ENCODE measurements around the gene TEX13C. TPM values are rescaled to one million over a fixed set of nuclear protein-coding genes. Genes with fewer than 3 reads are reported as not detected.

TEX13C gene
- total and polyA plus RNA-seq, 4 donors, result not detected

- ATAC-seq (ENCODE audit: insufficient read depth, low FRiP score) (peak; percentile 32), DNase-seq (no peak)
- H3K4me3 ChIP-seq, result no peak overlapping the region
- H3K9ac ChIP-seq (ENCODE audit: insufficient read depth in 1 of 2, low read length in 2 of 2), result no peak overlapping the region
- 43 to 87% methylated on average over 1 of the region's 1 CpG for WGBS, 2 donors
- no peak overlapping the region for H3K27ac ChIP-seq (ENCODE audit: low read depth in 1 of 2, low read length in 1 of 2)
- TF ChIP-seq, protein P1, sequence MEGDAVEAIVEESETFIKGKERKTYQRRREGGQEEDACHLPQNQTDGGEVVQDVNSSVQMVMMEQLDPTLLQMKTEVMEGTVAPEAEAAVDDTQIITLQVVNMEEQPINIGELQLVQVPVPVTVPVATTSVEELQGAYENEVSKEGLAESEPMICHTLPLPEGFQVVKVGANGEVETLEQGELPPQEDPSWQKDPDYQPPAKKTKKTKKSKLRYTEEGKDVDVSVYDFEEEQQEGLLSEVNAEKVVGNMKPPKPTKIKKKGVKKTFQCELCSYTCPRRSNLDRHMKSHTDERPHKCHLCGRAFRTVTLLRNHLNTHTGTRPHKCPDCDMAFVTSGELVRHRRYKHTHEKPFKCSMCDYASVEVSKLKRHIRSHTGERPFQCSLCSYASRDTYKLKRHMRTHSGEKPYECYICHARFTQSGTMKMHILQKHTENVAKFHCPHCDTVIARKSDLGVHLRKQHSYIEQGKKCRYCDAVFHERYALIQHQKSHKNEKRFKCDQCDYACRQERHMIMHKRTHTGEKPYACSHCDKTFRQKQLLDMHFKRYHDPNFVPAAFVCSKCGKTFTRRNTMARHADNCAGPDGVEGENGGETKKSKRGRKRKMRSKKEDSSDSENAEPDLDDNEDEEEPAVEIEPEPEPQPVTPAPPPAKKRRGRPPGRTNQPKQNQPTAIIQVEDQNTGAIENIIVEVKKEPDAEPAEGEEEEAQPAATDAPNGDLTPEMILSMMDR (IDR thresholded peaks at IDR 0.05; ENCODE audit: control extremely low read depth, extremely low read depth), result no peak
- H3K9me3 ChIP-seq (ENCODE audit: control insufficient read depth in 4 of 4, insufficient read depth in 3 of 4, low read length in 3 of 4), result no peaks in the 10 kb centered on the region
- H3K27me3 ChIP-seq (ENCODE audit: control insufficient read depth in 3 of 3, insufficient read depth in 3 of 3, low read length in 2 of 3), result no peaks in the 10 kb centered on the region
- H3K4me1 ChIP-seq (ENCODE audit: control insufficient read depth in 5 of 5, insufficient read depth in 5 of 5, low read length in 5 of 5), result peaks cover 0 to 1% (median 0%) of the 10 kb centered on the region in 5 donors
- no peaks in the 10 kb centered on the region for H3K36me3 ChIP-seq (ENCODE audit: control insufficient read depth in 4 of 4, insufficient read depth in 4 of 4, low read length in 4 of 4)
Observed at GRCh38 chrX:125293850-125294780, 25.6 kb upstream of the TEX13C start.

GRCh38 chrX:125295337-125295736 lies 24.3 kb upstream of the TEX13C start:
- no peaks in the 10 kb centered on the region for H3K27me3 ChIP-seq (ENCODE audit: control insufficient read depth in 3 of 3, insufficient read depth in 3 of 3, low read length in 2 of 3)
- DNase-seq, result no peak
- ATAC-seq (ENCODE audit: insufficient read depth, low FRiP score), result no peak
- H3K4me1 ChIP-seq (ENCODE audit: control insufficient read depth in 5 of 5, insufficient read depth in 5 of 5, low read length in 5 of 5), result peaks cover 0 to 1% (median 0%) of the 10 kb centered on the region in 5 donors
- no peak overlapping the region for H3K27ac ChIP-seq (ENCODE audit: low read depth in 1 of 2, low read length in 1 of 2)
- H3K9me3 ChIP-seq (ENCODE audit: control insufficient read depth in 4 of 4, insufficient read depth in 3 of 4, low read length in 3 of 4), result peaks cover 0 to 3% (median 0%) of the 10 kb centered on the region in 4 donors
- TF ChIP-seq, protein P1 (IDR thresholded peaks at IDR 0.05; ENCODE audit: control extremely low read depth, extremely low read depth), result no peak
- H3K9ac ChIP-seq (ENCODE audit: insufficient read depth in 1 of 2, low read length in 2 of 2), result no peak overlapping the region
- WGBS, 2 donors, result 46 to 63% methylated on average over 2 of the region's 2 CpGs
- no peak overlapping the region for H3K4me3 ChIP-seq
- H3K36me3 ChIP-seq (ENCODE audit: control insufficient read depth in 4 of 4, insufficient read depth in 4 of 4, low read length in 4 of 4), result no peaks in the 10 kb centered on the region

DNA sequence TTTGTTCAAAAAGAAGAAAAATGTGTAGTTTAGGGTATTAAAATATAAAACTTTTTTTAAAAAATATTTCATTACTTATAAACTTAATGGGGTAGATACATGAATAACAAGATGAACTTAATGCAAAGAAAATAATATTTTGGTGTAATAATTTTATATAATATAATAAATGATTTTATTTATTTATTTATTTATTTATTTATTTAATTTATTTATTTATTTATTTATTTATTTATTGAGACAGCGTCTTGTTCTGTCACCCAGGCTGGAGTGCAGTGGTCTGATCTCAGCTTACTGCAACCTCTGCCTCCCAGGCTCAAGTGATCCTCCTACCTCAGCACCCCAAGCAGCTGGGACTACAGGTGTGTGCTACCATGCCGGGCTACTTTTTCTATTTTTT lies 20.8 kb upstream of the TEX13C start:
- no peak overlapping the region for H3K9ac ChIP-seq (ENCODE audit: insufficient read depth in 1 of 2, low read length in 2 of 2)
- H3K4me3 ChIP-seq, result no peak overlapping the region
- H3K27ac ChIP-seq (ENCODE audit: low read depth in 1 of 2, low read length in 1 of 2), result no peak overlapping the region
- H3K4me1 ChIP-seq (ENCODE audit: control insufficient read depth in 5 of 5, insufficient read depth in 5 of 5, low read length in 5 of 5), result no peaks in the 10 kb centered on the region
- DNase-seq (no peak), ATAC-seq (ENCODE audit: insufficient read depth, low FRiP score) (no peak)
- H3K36me3 ChIP-seq (ENCODE audit: control insufficient read depth in 4 of 4, insufficient read depth in 4 of 4, low read length in 4 of 4), result no peaks in the 10 kb centered on the region
- peaks cover 0 to 3% (median 0%) of the 10 kb centered on the region in 4 donors for H3K9me3 ChIP-seq (ENCODE audit: control insufficient read depth in 4 of 4, insufficient read depth in 3 of 4, low read length in 3 of 4)
- WGBS, 2 donors, result 87 to 96% methylated on average over 2 of the region's 2 CpGs
- no peaks in the 10 kb centered on the region for H3K27me3 ChIP-seq (ENCODE audit: control insufficient read depth in 3 of 3, insufficient read depth in 3 of 3, low read length in 2 of 3)
- TF ChIP-seq, protein P1 (IDR thresholded peaks at IDR 0.05; ENCODE audit: control extremely low read depth, extremely low read depth), result no peak

Measured in lung (tissue), 12 donors.